ENCODE data around the gene ATP6V0D1.

GRCh38 chr16:67441271-67441753 is 39.6 kb downstream of the ATP6V0D1 start:
- TF ChIP-seq CTCF (IDR thresholded peaks at IDR 0.05) (no peak), SMC3 (IDR thresholded peaks at IDR 0.05; ENCODE audit: low read depth, low read length) (no peak), RFX5 (IDR thresholded peaks at IDR 0.05; ENCODE audit: low read length) (no peak), REST (IDR thresholded peaks at IDR 0.05; ENCODE audit: low read depth, low read length) (no peak), RCOR1 (IDR thresholded peaks at IDR 0.05; ENCODE audit: low read length) (no peak)

Measured in SK-N-SH (cell line).